ENCODE results near the gene SNRNP40. TPM values are rescaled to one million over a fixed set of nuclear protein-coding genes. Genes with fewer than 3 reads are reported as not detected.
"Not testable (repeated sequence)": the region's sequence is repeated elsewhere in the genome, so short reads cannot be mapped to it uniquely, and the experiment has no call there.

SNRNP40 gene
- total RNA-seq, 2 experiments from 2014 or later, result 79.7 to 85.0 TPM

DNA sequence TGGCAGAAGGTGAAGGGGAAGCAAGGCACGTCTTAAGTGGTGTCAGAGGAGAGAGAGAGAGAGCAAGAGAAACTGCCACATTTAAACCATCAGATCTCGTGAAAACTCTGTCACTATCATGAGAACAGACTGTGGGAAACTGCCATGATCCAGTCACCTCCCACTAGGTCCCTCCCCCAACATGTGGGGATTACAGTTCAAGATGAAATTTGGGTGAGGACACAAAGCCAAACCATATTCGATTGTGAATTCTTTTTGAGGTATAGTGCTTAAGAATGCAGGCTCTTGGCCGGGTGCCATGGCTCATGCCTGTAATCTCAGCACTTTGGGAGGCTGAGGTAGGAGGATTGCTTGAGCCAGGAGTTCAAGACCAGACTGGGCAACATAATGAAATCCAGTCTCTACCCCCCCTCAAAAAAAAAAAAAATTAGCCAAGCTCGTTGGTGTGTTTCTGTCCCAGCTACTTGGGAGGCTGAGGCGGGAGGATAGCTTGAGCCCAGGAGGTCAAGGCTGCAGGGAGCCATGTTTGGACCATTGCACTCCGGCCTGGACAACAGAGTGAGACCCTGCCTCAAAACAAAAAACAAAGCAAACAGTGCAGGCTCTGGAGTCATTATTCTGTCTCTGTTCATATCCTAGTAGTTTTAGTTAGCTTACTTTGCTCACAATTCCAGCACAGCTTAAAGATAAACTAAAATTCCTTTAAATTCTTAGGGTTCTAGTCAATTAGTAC lies 6.3 kb upstream of the SNRNP40 start:
- Mint-ChIP-seq H3K36me3 (peaks cover 17% of the 10 kb centered on the region), H3K4me1 (peaks cover 20% of the 10 kb centered on the region), H3K4me3 (no peak overlapping the region), H3K27me3 (no peaks in the 10 kb centered on the region), H3K27ac (no peak overlapping the region), H3K9me3 (no peaks in the 10 kb centered on the region)
- DNase-seq (no peak), ATAC-seq (ENCODE audit: low read depth) (no peak)
- POLR2A ChIA-PET, result no interaction called here

DNA sequence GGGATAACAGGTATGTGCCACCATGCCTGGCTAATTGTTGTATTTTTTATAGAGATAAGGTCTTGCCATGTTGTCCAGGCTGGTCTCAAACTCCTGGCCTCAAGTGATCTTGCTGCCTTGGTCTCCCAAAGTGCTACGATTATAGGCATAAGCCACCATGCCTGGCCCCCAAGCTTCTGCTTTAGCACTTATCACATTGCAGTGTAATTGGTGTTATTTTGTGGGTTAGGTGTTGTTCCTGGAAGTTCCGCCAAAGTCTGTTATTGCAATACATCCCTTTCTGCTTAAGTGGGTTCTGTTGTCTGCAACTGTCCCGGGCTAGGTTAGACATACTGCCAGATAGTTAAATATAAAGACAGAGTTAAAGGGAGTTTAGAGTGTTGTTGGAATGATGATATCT lies 3.6 kb upstream of the SNRNP40 start:
- POLR2A ChIA-PET, result no interaction called here
- no peak overlapping the region for H3K27ac Mint-ChIP-seq
- H3K27me3 Mint-ChIP-seq, result no peaks in the 10 kb centered on the region
- H3K4me3 Mint-ChIP-seq, result no peak overlapping the region
- H3K9me3 Mint-ChIP-seq, result no peaks in the 10 kb centered on the region
- H3K4me1 Mint-ChIP-seq, result peaks cover 24% of the 10 kb centered on the region
- ATAC-seq (ENCODE audit: low read depth) (no peak), DNase-seq (no peak)
- peaks cover 14% of the 10 kb centered on the region for H3K36me3 Mint-ChIP-seq

DNA sequence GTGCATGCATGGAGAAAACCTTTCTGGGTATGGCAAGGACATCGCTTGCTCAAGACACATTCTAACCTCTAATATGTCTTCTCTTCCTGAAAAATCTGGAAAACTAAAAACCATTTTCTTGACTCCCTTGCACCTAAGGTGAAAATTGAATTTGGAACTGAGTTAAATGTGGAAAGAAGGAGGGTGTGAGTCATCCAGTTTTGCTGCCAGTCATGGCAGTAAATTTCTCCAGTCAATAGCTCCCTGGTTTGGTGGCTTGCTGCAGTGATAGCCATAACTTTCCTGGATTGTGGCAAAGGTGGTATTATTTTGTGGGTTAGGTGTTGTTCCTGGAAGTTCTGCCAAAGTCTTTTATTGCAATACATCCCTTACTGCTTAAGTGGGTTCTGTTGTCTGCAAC lies 2.8 kb upstream of the SNRNP40 start:
- DNase-seq (no peak), ATAC-seq (ENCODE audit: low read depth) (no peak)
- H3K4me1 Mint-ChIP-seq, result peaks cover 28% of the 10 kb centered on the region
- peaks cover 14% of the 10 kb centered on the region for H3K36me3 Mint-ChIP-seq
- H3K9me3 Mint-ChIP-seq, result no peaks in the 10 kb centered on the region
- no peaks in the 10 kb centered on the region for H3K27me3 Mint-ChIP-seq
- peak overlapping the region; percentile 18 for H3K4me3 Mint-ChIP-seq
- no peak overlapping the region for H3K27ac Mint-ChIP-seq
- POLR2A ChIA-PET, result no interaction called here

DNA sequence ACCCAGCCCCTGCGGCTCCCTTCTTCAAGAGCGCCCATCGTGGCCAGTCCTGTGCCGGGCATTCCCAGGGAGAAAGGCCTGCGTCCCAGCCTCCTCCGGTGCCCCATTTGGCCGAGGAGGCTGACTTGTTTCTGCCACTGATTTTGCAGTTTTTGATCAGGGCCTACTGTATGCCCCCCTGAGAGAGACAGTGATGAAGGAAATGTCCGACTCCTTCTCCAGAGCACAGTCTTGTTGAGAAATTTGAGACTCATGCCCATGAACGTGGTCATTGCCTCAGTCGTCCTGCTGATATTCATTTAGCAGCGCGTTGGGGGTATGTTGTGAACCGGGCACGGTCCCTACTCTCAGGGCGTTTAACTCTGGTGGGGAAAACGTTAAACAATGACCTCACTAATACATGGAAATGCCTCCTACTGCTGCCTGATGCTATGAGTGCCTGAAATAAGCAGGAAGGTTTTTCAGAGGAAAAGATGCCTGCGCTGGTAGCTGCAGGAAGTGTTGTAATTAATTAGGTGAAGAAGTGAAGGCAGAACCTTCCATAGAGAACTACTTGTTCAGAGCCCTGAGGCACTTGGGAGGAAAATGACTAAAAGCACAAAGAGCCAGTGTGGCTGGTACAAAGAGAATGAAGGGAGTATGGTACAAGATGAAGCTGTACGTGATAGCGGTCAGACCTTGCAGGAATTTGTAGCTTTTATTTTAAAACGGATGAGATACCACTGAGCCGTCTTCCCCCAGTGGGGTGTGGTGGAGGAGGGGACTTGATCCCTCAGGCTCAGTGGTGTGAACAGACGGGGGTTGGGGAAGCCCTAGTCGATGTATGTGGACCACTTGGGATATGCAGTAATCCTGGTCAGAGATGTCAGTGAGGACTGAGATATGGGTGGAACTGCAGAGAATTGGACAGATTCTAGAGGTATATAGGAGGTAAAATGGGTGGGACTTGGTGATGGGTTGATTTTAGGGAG lies 974 bp upstream of the SNRNP40 start:
- POLR2A ChIA-PET, result interaction anchor here (0.6 to 1.5 kb wide), 8 partner anchors 9 to 717 kb away, joined by 3 to 6 read pairs (median 4); partner anchors contain the start of gene PEF1
- Mint-ChIP-seq H3K4me1 (peaks cover 30% of the 10 kb centered on the region), H3K36me3 (peaks cover 19% of the 10 kb centered on the region), H3K27ac (no peak overlapping the region), H3K27me3 (no peaks in the 10 kb centered on the region), H3K9me3 (no peaks in the 10 kb centered on the region), H3K4me3 (no peak overlapping the region)
- DNase-seq (no peak), ATAC-seq (ENCODE audit: low read depth) (no peak)

DNA sequence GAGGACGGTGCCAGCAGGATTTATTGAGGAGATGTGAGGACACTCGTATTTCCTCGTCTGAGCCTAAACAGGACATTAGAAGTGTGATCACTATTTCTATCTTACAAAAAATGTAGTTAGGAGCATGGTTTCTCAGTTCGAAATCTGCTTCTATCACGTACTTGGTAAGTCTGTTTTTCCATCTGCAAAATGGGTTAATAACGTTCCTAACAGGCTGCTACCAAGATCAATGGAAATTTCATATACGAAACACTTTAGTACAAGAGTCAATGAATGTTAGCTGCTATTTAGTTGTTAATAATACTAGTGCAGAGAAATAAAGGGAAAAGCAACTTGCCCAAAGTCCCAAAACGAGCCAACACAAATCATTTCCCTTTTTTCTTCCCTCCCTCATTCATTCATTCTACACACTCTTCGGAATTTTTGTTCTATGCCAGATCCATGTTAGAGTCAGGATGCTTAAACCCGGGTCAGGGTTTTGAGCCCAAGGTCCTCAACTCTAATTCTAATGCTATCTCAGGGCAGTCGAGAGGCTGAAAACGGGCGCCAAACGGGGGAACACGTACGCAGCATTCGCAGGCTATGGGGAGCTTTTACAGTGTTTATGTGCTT lies 608 bp downstream of the SNRNP40 start:
- DNase-seq, result no peak
- POLR2A ChIA-PET, result interaction anchor here (0.5 to 1.5 kb wide), 9 partner anchors 8 to 719 kb away, joined by 3 to 6 read pairs (median 4); partner anchors contain the start of gene PEF1
- H3K4me3 Mint-ChIP-seq, result no peak overlapping the region
- H3K27ac Mint-ChIP-seq, result no peak overlapping the region
- H3K27me3 Mint-ChIP-seq, result no peaks in the 10 kb centered on the region
- H3K4me1 Mint-ChIP-seq, result peaks cover 28% of the 10 kb centered on the region
- no peak for ATAC-seq (ENCODE audit: low read depth)
- no peaks in the 10 kb centered on the region for H3K9me3 Mint-ChIP-seq
- H3K36me3 Mint-ChIP-seq, result peaks cover 21% of the 10 kb centered on the region

DNA sequence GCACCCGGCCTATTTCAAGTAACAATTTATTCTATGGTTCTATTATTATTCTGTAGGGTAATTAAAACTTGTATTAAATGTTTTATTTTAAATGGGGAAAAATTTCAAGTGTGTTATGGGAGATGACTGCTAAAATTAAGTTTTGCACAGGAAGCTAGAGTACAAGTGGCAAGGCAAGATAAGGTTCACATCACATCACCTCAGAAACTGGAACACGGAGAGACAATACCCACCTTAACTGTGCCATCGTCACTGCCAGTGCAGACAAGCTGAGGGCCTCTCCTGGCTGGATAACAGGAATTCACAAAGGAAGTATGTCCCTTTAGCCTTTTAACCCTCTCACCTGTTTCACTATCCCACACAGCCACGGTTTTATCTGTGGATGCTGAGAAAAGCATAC lies 7.6 kb downstream of the SNRNP40 start:
- Mint-ChIP-seq H3K4me3 (no peak overlapping the region), H3K9me3 (no peaks in the 10 kb centered on the region), H3K27ac (peak overlapping the region; percentile 47), H3K27me3 (no peaks in the 10 kb centered on the region), H3K4me1 (peaks cover 3% of the 10 kb centered on the region), H3K36me3 (peaks cover 22% of the 10 kb centered on the region)
- POLR2A ChIA-PET, result no interaction called here
- ATAC-seq (ENCODE audit: low read depth) (no peak), DNase-seq (no peak)

DNA sequence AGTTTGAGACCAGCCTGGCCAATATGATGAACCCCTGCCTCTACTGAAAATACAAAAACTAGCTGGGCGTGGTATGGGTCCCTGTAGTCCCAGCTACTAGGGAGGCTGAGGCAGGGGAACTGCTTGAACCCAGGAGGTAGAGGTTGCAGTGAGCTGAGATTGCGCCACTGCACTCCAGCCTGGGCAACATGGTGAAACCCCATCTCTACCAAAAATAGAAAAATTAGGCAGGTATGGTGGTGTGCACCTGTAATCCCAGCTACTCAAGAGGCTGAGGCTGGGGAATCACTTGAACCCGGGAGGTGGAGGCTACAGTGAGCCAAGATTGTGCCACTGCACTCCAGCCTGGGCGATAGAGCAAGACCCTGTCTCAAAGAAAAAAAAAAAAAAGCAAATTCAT lies 8.8 kb downstream of the SNRNP40 start:
- H3K27me3 Mint-ChIP-seq; H3K27ac Mint-ChIP-seq; H3K9me3 Mint-ChIP-seq; H3K4me3 Mint-ChIP-seq; ATAC-seq (ENCODE audit: low read depth); H3K4me1 Mint-ChIP-seq: not testable (repeated sequence)
- peak; percentile 44 for DNase-seq
- POLR2A ChIA-PET, result interaction anchor here (1.0 kb wide), 1 partner anchor 9 kb away, joined by 5 read pairs; the partner anchor contains the start of genes SNRNP40 and ZCCHC17
- peaks cover 25% of the 10 kb centered on the region for H3K36me3 Mint-ChIP-seq

DNA sequence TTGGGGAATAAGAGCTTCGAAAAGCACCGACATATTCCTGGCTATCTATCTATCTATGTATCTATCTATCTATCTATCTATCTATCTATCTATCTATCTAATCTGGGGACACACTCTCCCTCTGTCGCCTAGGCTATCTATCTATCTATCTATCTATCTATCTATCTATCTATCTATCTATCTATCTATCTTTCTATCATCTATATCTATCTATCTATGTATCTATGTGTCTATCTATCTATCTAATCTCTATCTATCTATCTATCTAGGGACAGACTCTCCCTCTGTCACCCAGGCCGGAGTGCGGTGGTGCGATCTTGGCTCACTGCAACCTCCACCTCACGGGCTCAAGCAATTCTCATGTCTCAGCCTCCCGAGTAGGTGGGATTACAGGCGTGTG lies 14.2 kb downstream of the SNRNP40 start:
- DNase-seq; H3K9me3 Mint-ChIP-seq; H3K27me3 Mint-ChIP-seq; H3K4me3 Mint-ChIP-seq; H3K4me1 Mint-ChIP-seq; H3K27ac Mint-ChIP-seq; POLR2A ChIA-PET; ATAC-seq (ENCODE audit: low read depth): not testable (repeated sequence)
- peaks cover 41% of the 10 kb centered on the region for H3K36me3 Mint-ChIP-seq

DNA sequence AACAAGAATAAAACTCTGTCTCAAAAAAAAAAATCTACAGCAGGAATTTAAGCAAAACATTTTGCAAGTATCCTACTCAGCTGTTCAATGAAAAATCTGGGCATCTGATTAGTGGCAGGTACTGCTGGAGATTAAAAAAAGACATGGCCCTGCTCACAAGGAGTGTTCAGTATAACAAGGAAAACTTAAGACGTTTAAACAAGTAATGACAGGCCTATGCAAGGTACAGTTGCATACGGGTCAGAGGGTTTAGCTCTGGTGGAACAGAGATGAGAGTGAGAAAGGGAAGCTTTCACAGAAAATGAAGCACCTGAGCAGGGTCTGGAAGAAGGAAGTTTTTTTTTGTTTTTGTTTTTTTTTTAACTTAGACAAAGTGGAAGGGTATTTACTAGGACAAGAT lies 23.0 kb downstream of the SNRNP40 start:
- H3K36me3 Mint-ChIP-seq, result peaks cover 34% of the 10 kb centered on the region

DNA sequence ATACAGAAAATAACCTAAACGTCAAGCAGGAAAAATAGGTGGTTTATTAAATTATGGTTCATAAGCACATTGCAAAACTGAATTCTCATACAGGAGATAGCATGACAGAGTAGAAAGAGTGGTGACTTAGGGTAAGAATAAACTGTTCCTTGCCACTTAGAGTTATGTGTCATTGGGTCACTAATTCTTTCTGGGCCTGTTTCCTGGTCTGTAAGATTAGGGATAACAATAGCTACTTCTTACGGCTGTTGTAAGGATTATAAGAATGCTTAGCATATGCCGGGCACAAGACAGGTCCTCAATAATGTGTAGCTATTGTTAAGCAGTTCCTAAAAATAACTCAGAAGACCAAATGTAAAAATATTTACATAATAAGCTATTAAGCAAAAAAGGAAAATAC lies 24.2 kb downstream of the SNRNP40 start:
- no peak overlapping the region for H3K4me3 Mint-ChIP-seq
- peaks cover 31% of the 10 kb centered on the region for H3K36me3 Mint-ChIP-seq
- no peak for DNase-seq
- no peaks in the 10 kb centered on the region for H3K27me3 Mint-ChIP-seq
- peaks cover 2% of the 10 kb centered on the region for H3K4me1 Mint-ChIP-seq
- H3K27ac Mint-ChIP-seq, result no peak overlapping the region
- POLR2A ChIA-PET, result no interaction called here
- ATAC-seq (ENCODE audit: low read depth), result no peak
- H3K9me3 Mint-ChIP-seq, result no peaks in the 10 kb centered on the region

More for the DNA sequence above, 23.0 kb downstream of the SNRNP40 start:
- DNase-seq, result no peak
- no peaks in the 10 kb centered on the region for H3K9me3 Mint-ChIP-seq
- H3K27me3 Mint-ChIP-seq, result no peaks in the 10 kb centered on the region
- POLR2A ChIA-PET, result interaction anchor here (0.5 kb wide), 1 partner anchor 10 kb away, joined by 4 read pairs; no protein-coding TSS in a partner anchor
- H3K4me3 Mint-ChIP-seq, result no peak overlapping the region
- H3K4me1 Mint-ChIP-seq, result peaks cover 2% of the 10 kb centered on the region
- H3K27ac Mint-ChIP-seq, result no peak overlapping the region
- ATAC-seq (ENCODE audit: low read depth), result no peak

DNA sequence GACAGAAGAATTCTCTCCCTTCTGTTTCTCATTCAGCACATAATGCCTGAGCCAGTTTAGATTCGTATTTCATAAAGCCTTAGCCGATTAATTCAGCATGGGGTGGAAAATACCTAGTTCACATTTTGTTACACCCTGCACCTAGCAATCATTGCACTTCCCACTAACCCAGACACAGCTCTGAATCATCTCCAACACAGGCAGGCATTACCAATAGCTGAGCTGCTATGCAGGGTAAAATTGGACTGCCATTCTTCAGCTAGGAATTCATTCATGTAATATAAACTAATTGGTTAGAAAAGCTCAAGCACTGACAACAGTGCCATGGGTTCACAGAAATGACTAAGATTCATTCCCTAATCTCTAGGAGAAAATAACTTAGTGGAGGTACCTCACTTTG lies 30.0 kb downstream of the SNRNP40 start:
- no peak overlapping the region for H3K4me3 Mint-ChIP-seq
- ATAC-seq (ENCODE audit: low read depth) (no peak), DNase-seq (no peak)
- H3K36me3 Mint-ChIP-seq, result peaks cover 20% of the 10 kb centered on the region
- H3K27ac Mint-ChIP-seq, result no peak overlapping the region
- H3K4me1 Mint-ChIP-seq, result no peaks in the 10 kb centered on the region
- no peaks in the 10 kb centered on the region for H3K27me3 Mint-ChIP-seq
- H3K9me3 Mint-ChIP-seq, result no peaks in the 10 kb centered on the region
- POLR2A ChIA-PET, result no interaction called here

DNA sequence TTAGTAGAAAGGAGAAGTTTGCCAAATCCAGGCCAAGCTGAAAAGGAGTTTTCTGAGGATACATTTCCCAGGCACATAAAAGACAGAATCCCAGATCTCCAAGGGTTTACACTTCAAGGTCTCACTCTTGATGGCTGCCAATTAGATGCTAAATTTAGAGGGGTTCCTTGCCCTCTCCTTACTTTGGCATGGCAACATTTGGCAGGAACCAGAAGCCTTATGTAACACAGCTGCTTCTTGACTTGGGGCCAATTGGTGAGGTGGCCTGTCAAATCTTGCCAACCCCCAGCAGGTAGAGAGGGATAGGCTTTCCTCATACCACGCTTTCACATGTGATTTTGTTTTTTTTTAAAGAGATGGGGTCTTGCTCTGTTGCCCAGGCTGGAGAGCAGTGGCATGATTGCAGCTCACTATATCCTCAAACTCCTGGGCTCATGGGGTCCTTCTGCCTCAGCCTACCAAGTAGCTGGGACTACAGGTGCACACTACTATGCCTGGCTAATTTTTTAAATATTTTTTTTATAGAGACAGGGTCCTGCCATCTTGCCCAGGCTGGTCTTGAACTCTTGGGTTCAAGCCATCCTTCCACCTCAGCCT lies 31.7 kb downstream of the SNRNP40 start:
- Mint-ChIP-seq H3K27ac (no peak overlapping the region), H3K36me3 (peaks cover 18% of the 10 kb centered on the region), H3K4me3 (no peak overlapping the region), H3K9me3 (no peaks in the 10 kb centered on the region), H3K27me3 (no peaks in the 10 kb centered on the region), H3K4me1 (no peaks in the 10 kb centered on the region)
- DNase-seq (no peak), ATAC-seq (ENCODE audit: low read depth) (no peak)
- POLR2A ChIA-PET, result interaction anchor here (0.6 kb wide), 1 partner anchor 920 kb away, joined by 3 read pairs; no protein-coding TSS in a partner anchor

DNA sequence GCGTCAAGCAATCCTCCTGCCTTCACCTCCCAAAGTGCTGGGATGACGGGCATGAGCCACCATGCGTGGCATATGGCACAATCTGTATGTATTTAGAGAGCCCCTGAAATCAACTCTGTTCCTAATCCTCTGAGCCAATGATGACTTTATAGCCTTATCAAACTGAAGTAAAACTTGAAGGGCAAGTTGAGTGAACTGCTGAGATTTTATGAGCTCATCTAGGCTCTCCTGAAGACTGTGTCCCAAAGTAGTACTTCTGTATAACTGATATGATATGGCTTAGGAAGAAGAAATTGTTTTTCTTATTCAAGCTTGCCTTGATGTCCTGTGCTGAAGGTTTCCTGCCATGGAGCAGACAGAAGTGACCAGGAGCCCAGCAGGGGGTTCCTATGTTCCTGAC lies 33.2 kb downstream of the SNRNP40 start:
- Mint-ChIP-seq H3K27ac (no peak overlapping the region), H3K27me3 (no peaks in the 10 kb centered on the region), H3K4me1 (no peaks in the 10 kb centered on the region), H3K9me3 (no peaks in the 10 kb centered on the region), H3K4me3 (no peak overlapping the region), H3K36me3 (peaks cover 19% of the 10 kb centered on the region)
- DNase-seq, result no peak
- ATAC-seq (ENCODE audit: low read depth), result no peak
- POLR2A ChIA-PET, result no interaction called here

Data from activated naive CD8-positive, alpha-beta T cell treated with anti-CD3 and anti-CD28 coated beads, Interleukin-2, amount 10 ng/mL, durations not matched to agents 7 days and 5 days (primary cell).